Fibroblast of skin of left biceps (primary cell): ENCODE data around the gene RWDD1.

ENCODE experiments used
- DNase-seq, 2 experiments: peaks; one replicate each; pipeline ENCODE4 v3.0.0-alpha.2; 2013; ENCODE audit warnings: low read depth in 2 of 2

Gene RWDD1

GRCh38 chr6:116605935-116606334, 34.6 kb downstream of the RWDD1 start:
- DNase-seq, result no peak

GRCh38 chr6:116611056-116611455, 39.8 kb downstream of the RWDD1 start:
- no peak for DNase-seq

DNA sequence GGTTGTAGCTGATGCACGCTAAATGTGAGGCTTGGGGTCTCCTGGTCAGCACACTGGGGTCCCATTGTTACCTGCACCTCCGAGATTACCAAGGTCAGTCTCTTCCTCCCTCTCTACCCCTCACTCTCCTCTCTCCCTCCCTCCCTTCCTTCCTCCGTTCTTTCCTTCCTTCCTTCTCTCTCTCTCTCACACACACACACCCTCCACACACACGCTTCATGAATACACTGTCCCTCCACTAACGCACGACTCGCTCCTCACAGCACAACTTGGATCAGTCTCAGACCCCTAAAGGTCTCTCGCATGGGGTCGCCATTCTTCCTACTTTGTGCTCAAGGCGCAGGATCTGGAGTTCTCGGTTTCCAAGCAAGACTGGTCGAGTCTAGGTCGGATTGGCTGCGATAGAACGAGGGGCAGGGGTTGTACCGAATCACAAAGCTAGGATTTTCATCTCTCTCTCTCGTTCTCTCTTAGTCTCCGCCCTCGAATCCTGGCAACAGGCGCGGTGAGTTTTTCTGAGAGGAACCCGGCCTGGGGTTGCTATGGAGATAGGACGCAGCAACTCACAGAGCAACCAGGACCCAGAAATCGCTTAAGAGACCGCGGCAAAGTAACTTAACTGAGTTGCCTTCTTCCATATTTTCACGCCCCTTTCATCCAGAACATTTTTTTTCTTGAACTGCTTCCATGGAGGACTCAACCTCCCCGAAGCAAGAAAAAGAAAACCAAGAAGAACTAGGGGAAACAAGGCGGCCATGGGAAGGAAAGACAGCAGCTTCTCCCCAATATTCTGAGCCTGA, 44.8 kb downstream of the RWDD1 start, which contains the start of gene RSPH4A:
Gene RSPH4A (plus strand): TSS at position 543 of the 800 bp plus-strand sequence. CDS start 145 bp downstream, at position 688.
- peak; percentile 85 to 87 for DNase-seq

GRCh38 chr6:116616737-116617053, 45.4 kb downstream of the RWDD1 start:
- DNase-seq, result no peak

DNA sequence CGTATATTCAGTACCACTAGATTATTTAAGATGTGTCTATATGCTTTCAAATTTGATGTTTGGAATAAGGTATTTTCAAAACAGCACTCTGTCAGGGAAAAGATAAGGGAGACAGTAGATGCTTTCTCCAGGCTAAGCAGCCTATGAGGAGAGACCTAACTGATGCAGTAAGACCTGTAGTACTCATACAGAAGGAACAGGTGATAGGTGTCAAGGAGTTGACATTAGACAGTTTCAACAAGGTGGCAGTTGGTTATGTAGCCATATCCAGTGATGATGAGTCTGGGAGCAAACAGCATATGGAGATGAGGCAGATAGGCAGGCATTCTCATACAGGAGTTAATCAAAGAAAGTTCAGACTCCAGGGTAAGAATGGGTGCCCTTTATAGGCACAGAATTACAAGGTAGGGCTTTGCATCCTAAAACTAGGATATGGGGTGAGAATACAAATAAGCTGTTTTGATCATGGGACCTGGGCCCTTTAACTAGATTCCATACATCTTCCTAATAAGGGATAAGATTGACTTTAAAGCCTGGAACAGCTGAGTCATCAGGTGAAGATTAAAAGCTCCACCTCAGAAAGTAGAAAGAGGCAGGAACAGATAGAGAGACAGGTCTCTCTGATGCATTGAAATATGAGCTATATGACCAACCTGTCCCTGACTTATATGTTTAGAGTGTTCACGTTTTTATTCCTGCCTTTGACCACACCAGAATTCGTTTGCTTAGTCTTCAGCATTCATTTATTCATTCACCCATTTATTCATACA, 52.9 kb downstream of the RWDD1 start:
- DNase-seq, result no peak

GRCh38 chr6:116625872-116626271, 54.6 kb downstream of the RWDD1 start:
- DNase-seq, result no peak

DNA sequence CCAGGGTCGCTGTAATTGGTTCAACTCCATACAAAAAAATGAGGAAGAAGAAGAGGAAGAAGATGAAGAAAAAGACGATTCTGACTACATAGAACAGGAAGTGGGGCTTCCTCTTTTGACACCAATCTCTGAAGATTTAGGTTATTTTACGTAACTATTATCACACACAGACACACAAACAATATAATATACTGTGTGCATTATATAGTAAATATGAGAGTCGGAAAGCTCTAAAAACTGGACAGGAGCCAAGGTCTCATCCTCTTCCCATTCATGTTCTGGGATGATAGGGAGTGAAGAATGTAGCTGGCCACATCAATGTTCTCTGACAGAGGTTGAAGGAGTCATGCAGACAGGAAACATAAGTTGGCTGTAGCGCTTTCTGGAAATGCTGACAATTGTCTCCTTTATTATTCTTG, 58.3 kb downstream of the RWDD1 start:
- DNase-seq, result no peak

GRCh38 chr6:116631379-116631990, 60.2 kb downstream of the RWDD1 start:
- no peak for DNase-seq

GRCh38 chr6:116633685-116634084, 62.4 kb downstream of the RWDD1 start:
- no peak for DNase-seq
